ENCODE results near the gene IMPDH1. TPM values are rescaled to one million over a fixed set of nuclear protein-coding genes. Genes with fewer than 3 reads are reported as not detected.

Gene IMPDH1
- polyA plus RNA-seq, 1 donor from 2014 or later: 49.7 TPM

- H4K20me1 ChIP-seq (ENCODE audit: insufficient read depth): no peaks in the 10 kb centered on the region
- H3K4me2 ChIP-seq (ENCODE audit: low read length): no peak overlapping the region
- no peaks in the 10 kb centered on the region for H3F3A ChIP-seq (ENCODE audit: insufficient read depth, low read length, poor library complexity, severe bottlenecking)
- no peaks in the 10 kb centered on the region for H3K36me3 ChIP-seq (ENCODE audit: insufficient read depth, low read length)
- no peaks in the 10 kb centered on the region for H3K79me2 ChIP-seq (replicated peaks; ENCODE audit: insufficient read depth, low read length)
- no peak overlapping the region for H3K4me3 ChIP-seq (ENCODE audit: low read length)
- H3K27me3 ChIP-seq (ENCODE audit: insufficient read depth, low read depth, low read length): no peaks in the 10 kb centered on the region
- TF ChIP-seq POLR2AphosphoS5 (IDR thresholded peaks at IDR 0.05) (no peak), MXI1 (conservative IDR thresholded peaks at IDR 0.05; ENCODE audit: poor library complexity, severe bottlenecking) (no peak), EZH2 (IDR thresholded peaks at IDR 0.05; ENCODE audit: borderline replicate concordance, insufficient read depth, low read length, poor library complexity, severe bottlenecking) (no peak), RAD21 (conservative IDR thresholded peaks at IDR 0.05) (no peak), TAF1 (IDR thresholded peaks at IDR 0.05; ENCODE audit: low read depth) (no peak), SMC3 (conservative IDR thresholded peaks at IDR 0.05; ENCODE audit: poor library complexity) (no peak), CTCF (IDR thresholded peaks at IDR 0.05; ENCODE audit: poor library complexity, severe bottlenecking) (no peak), EP300 (conservative IDR thresholded peaks at IDR 0.05; ENCODE audit: poor library complexity, severe bottlenecking) (no peak)
- TF ChIP-seq, protein P1, sequence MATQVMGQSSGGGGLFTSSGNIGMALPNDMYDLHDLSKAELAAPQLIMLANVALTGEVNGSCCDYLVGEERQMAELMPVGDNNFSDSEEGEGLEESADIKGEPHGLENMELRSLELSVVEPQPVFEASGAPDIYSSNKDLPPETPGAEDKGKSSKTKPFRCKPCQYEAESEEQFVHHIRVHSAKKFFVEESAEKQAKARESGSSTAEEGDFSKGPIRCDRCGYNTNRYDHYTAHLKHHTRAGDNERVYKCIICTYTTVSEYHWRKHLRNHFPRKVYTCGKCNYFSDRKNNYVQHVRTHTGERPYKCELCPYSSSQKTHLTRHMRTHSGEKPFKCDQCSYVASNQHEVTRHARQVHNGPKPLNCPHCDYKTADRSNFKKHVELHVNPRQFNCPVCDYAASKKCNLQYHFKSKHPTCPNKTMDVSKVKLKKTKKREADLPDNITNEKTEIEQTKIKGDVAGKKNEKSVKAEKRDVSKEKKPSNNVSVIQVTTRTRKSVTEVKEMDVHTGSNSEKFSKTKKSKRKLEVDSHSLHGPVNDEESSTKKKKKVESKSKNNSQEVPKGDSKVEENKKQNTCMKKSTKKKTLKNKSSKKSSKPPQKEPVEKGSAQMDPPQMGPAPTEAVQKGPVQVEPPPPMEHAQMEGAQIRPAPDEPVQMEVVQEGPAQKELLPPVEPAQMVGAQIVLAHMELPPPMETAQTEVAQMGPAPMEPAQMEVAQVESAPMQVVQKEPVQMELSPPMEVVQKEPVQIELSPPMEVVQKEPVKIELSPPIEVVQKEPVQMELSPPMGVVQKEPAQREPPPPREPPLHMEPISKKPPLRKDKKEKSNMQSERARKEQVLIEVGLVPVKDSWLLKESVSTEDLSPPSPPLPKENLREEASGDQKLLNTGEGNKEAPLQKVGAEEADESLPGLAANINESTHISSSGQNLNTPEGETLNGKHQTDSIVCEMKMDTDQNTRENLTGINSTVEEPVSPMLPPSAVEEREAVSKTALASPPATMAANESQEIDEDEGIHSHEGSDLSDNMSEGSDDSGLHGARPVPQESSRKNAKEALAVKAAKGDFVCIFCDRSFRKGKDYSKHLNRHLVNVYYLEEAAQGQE (IDR thresholded peaks at IDR 0.05; ENCODE audit: borderline replicate concordance): no peak
- H2AFZ ChIP-seq (ENCODE audit: low read depth, low read length): no peak overlapping the region
- H3K9me2 ChIP-seq (ENCODE audit: insufficient read depth, low read length): no peaks in the 10 kb centered on the region
- no peak overlapping the region for H3K9ac ChIP-seq (ENCODE audit: low read length)
- H3K27ac ChIP-seq (ENCODE audit: low read length): no peak overlapping the region
- H3K9me3 ChIP-seq (ENCODE audit: low read length): no peaks in the 10 kb centered on the region
These were observed 9.5 kb upstream of the IMPDH1 start for GRCh38 chr7:128419257-128419656.

- Histone ChIP-seq H3K9me2 (ENCODE audit: insufficient read depth, low read length) (no peaks in the 10 kb centered on the region), H3K79me2 (replicated peaks; ENCODE audit: insufficient read depth, low read length) (no peaks in the 10 kb centered on the region), H3F3A (ENCODE audit: insufficient read depth, low read length, poor library complexity, severe bottlenecking) (no peaks in the 10 kb centered on the region), H3K27ac (ENCODE audit: low read length) (no peak overlapping the region), H3K27me3 (ENCODE audit: insufficient read depth, low read depth, low read length) (peaks cover 1% of the 10 kb centered on the region), H3K4me3 (ENCODE audit: low read length) (no peak overlapping the region), H3K9me3 (ENCODE audit: low read length) (no peaks in the 10 kb centered on the region), H3K9ac (ENCODE audit: low read length) (no peak overlapping the region), H3K4me2 (ENCODE audit: low read length) (no peak overlapping the region), H3K36me3 (ENCODE audit: insufficient read depth, low read length) (no peaks in the 10 kb centered on the region), H2AFZ (ENCODE audit: low read depth, low read length) (no peak overlapping the region), H4K20me1 (ENCODE audit: insufficient read depth) (no peaks in the 10 kb centered on the region)
- TF ChIP-seq RAD21 (conservative IDR thresholded peaks at IDR 0.05) (no peak), SMC3 (conservative IDR thresholded peaks at IDR 0.05; ENCODE audit: poor library complexity) (no peak), CTCF (IDR thresholded peaks at IDR 0.05; ENCODE audit: poor library complexity, severe bottlenecking) (no peak), MXI1 (conservative IDR thresholded peaks at IDR 0.05; ENCODE audit: poor library complexity, severe bottlenecking) (no peak), EP300 (conservative IDR thresholded peaks at IDR 0.05; ENCODE audit: poor library complexity, severe bottlenecking) (no peak), EZH2 (IDR thresholded peaks at IDR 0.05; ENCODE audit: borderline replicate concordance, insufficient read depth, low read length, poor library complexity, severe bottlenecking) (no peak), TAF1 (IDR thresholded peaks at IDR 0.05; ENCODE audit: low read depth) (no peak), POLR2AphosphoS5 (IDR thresholded peaks at IDR 0.05) (no peak)
- TF ChIP-seq, protein P1 (IDR thresholded peaks at IDR 0.05; ENCODE audit: borderline replicate concordance): no peak
These were observed 7.3 kb upstream of the IMPDH1 start for GRCh38 chr7:128417071-128417470.
